SH-SY5Y (cell line): ENCODE data around the gene CSHL1.

Experiments used
- GATA2 ChIP-seq: IDR thresholded peaks from 2 replicates; pipeline ENCODE4 v1.6.1; 2011; ENCODE audit warnings: mild to moderate bottlenecking, low read depth, low read length
- GATA3 ChIP-seq: IDR thresholded peaks from 2 replicates; pipeline ENCODE4 v1.6.1; 2011; ENCODE audit warnings: low read depth, mild to moderate bottlenecking, low read length, moderate library complexity

- TF ChIP-seq GATA2 = no peak
- no peak for TF ChIP-seq GATA3
Observed at GRCh38 chr17:63945784-63946439, 34.9 kb upstream of the CSHL1 start.
